Muscle of arm (tissue), 12 donors: ENCODE measurements around the gene SCIN. TPM values are rescaled to one million over a fixed set of nuclear protein-coding genes. Genes with fewer than 3 reads are reported as not detected.
A peak's percentile ranks its signal among the peaks of the same experiment; 100 is the strongest.

ENCODE experiments used
- DNase-seq: peaks from one replicate; pipeline ENCODE4 v3.0.0-alpha.2; 2013
- polyA plus RNA-seq, 12 donors: library from polyadenylated mRNA; unstranded; fragments of 120-200 nt; gene quantifications; one replicate each; pipeline ENCODE4 v1.2.1, GENCODE V29; 2013; ENCODE audit not compliant: insufficient read length in 12 of 12

Gene SCIN
- polyA plus RNA-seq, 12 donors = 0.29 to 0.95 (median 0.68) TPM; not detected in 2

- no peak for DNase-seq
These were observed 4.6 kb upstream of the SCIN start for GRCh38 chr7:12565873-12566272.

- DNase-seq = no peak
These were observed 3.5 kb upstream of the SCIN start for GRCh38 chr7:12567015-12567414.

- no peak for DNase-seq
These were observed 847 bp upstream of the SCIN start for GRCh38 chr7:12569673-12570072.

- no peak for DNase-seq
These were observed 369 bp upstream of the SCIN start for GRCh38 chr7:12570168-12570533.

- no peak for DNase-seq
These were observed 1.2 kb downstream of the SCIN start for GRCh38 chr7:12571691-12572090.

GRCh38 chr7:12572941-12573575 is 2.5 kb downstream of the SCIN start:
- DNase-seq = peak; percentile 15

GRCh38 chr7:12573885-12574284 is 3.4 kb downstream of the SCIN start:
- no peak for DNase-seq

- no peak for DNase-seq
These were observed 8.6 kb downstream of the SCIN start for GRCh38 chr7:12578930-12579640.

GRCh38 chr7:12581897-12582296 is 11.4 kb downstream of the SCIN start:
- no peak for DNase-seq

GRCh38 chr7:12582362-12582761 is 11.8 kb downstream of the SCIN start:
- no peak for DNase-seq

GRCh38 chr7:12583176-12583575 is 12.7 kb downstream of the SCIN start:
- no peak for DNase-seq

- DNase-seq = no peak
These were observed 13.4 kb downstream of the SCIN start for GRCh38 chr7:12583922-12584321.

- DNase-seq = peak; percentile 15
These were observed 14.4 kb downstream of the SCIN start for GRCh38 chr7:12584930-12585329.

- no peak for DNase-seq
These were observed 15.8 kb downstream of the SCIN start for GRCh38 chr7:12586271-12586670.

- no peak for DNase-seq
These were observed 17.9 kb downstream of the SCIN start for GRCh38 chr7:12588259-12588904.

- DNase-seq = no peak
These were observed 20.0 kb downstream of the SCIN start for GRCh38 chr7:12590559-12590958.

GRCh38 chr7:12594122-12594897 is 23.8 kb downstream of the SCIN start:
- no peak for DNase-seq

- DNase-seq = no peak
These were observed 24.6 kb downstream of the SCIN start for GRCh38 chr7:12595148-12595547.

GRCh38 chr7:12596225-12596790 is 25.8 kb downstream of the SCIN start:
- DNase-seq = no peak

- no peak for DNase-seq
These were observed 30.9 kb downstream of the SCIN start for GRCh38 chr7:12601302-12601869.

- DNase-seq = no peak
These were observed 36.6 kb downstream of the SCIN start for GRCh38 chr7:12607134-12607533.

- DNase-seq = peak; percentile 37
These were observed 39.0 kb downstream of the SCIN start for GRCh38 chr7:12609561-12609960.
